ENCODE data around the gene FAIM2. TPM values are rescaled to one million over a fixed set of nuclear protein-coding genes. Genes with fewer than 3 reads are reported as not detected.

FAIM2 gene
- total and polyA plus RNA-seq, 2 experiments from 2014 or later = 5.0 to 14.0 TPM

- no peaks in the 10 kb centered on the region for H3K27me3 ChIP-seq
- H3K4me2 ChIP-seq = peak overlapping the region; percentile 56
- H3K4me1 ChIP-seq (ENCODE audit: insufficient read depth) = peaks cover 29% of the 10 kb centered on the region
- no peak for TF ChIP-seq EZH2 (IDR thresholded peaks at IDR 0.05; ENCODE audit: borderline replicate concordance)
- H2AFZ ChIP-seq = no peak overlapping the region
- no peaks in the 10 kb centered on the region for H3K36me3 ChIP-seq (replicated peaks; ENCODE audit: insufficient read depth, low read depth)
- WGBS (ENCODE audit: low lambda C conversion rate, missing lambda C conversion rate) = 95% methylated on average over 14 of the region's 14 CpGs
- peak overlapping the region; percentile 89 for H3K27ac ChIP-seq
- H3K79me2 ChIP-seq = no peaks in the 10 kb centered on the region
- no peaks in the 10 kb centered on the region for H3K9me2 ChIP-seq (replicated peaks; ENCODE audit: insufficient read depth)
- no peaks in the 10 kb centered on the region for H4K20me1 ChIP-seq (ENCODE audit: insufficient read depth, poor library complexity, severe bottlenecking)
- no peaks in the 10 kb centered on the region for H3K9me3 ChIP-seq (ENCODE audit: low read depth)
- no peak overlapping the region for H3K4me3 ChIP-seq
- DNase-seq (ENCODE audit: low spot score) = no peak
These were observed 33.7 kb downstream of the FAIM2 start for GRCh38 chr12:49869816-49870500.

GRCh38 chr12:49868952-49869815, 34.5 kb downstream of the FAIM2 start:
- Histone ChIP-seq H3K4me3 (no peak overlapping the region), H3K9me3 (ENCODE audit: low read depth) (no peaks in the 10 kb centered on the region), H3K27me3 (no peaks in the 10 kb centered on the region), H3K4me2 (peak overlapping the region; percentile 56), H3K27ac (peak overlapping the region; percentile 89), H3K9me2 (replicated peaks; ENCODE audit: insufficient read depth) (no peaks in the 10 kb centered on the region), H2AFZ (no peak overlapping the region), H3K36me3 (replicated peaks; ENCODE audit: insufficient read depth, low read depth) (no peaks in the 10 kb centered on the region), H4K20me1 (ENCODE audit: insufficient read depth, poor library complexity, severe bottlenecking) (no peaks in the 10 kb centered on the region), H3K79me2 (no peaks in the 10 kb centered on the region), H3K4me1 (ENCODE audit: insufficient read depth) (peaks cover 29% of the 10 kb centered on the region)
- WGBS (ENCODE audit: low lambda C conversion rate, missing lambda C conversion rate) = 40% methylated on average over 15 of the region's 16 CpGs
- TF ChIP-seq EZH2 (IDR thresholded peaks at IDR 0.05; ENCODE audit: borderline replicate concordance) (no peak), EZH2phosphoT487 (IDR thresholded peaks at IDR 0.05; ENCODE audit: low read depth, severe bottlenecking, unreplicated experiment) (no peak)
- TF ChIP-seq, protein P1, sequence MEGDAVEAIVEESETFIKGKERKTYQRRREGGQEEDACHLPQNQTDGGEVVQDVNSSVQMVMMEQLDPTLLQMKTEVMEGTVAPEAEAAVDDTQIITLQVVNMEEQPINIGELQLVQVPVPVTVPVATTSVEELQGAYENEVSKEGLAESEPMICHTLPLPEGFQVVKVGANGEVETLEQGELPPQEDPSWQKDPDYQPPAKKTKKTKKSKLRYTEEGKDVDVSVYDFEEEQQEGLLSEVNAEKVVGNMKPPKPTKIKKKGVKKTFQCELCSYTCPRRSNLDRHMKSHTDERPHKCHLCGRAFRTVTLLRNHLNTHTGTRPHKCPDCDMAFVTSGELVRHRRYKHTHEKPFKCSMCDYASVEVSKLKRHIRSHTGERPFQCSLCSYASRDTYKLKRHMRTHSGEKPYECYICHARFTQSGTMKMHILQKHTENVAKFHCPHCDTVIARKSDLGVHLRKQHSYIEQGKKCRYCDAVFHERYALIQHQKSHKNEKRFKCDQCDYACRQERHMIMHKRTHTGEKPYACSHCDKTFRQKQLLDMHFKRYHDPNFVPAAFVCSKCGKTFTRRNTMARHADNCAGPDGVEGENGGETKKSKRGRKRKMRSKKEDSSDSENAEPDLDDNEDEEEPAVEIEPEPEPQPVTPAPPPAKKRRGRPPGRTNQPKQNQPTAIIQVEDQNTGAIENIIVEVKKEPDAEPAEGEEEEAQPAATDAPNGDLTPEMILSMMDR (IDR thresholded peaks at IDR 0.05; ENCODE audit: poor library complexity) = no peak
- peak; percentile 93 for DNase-seq (ENCODE audit: low spot score)

- H3K27ac ChIP-seq = peak overlapping the region; percentile 89
- no peaks in the 10 kb centered on the region for H3K9me2 ChIP-seq (replicated peaks; ENCODE audit: insufficient read depth)
- peak overlapping the region; percentile 56 for H3K4me2 ChIP-seq
- WGBS (ENCODE audit: low lambda C conversion rate, missing lambda C conversion rate) = 83% methylated on average over 16 of the region's 16 CpGs
- H3K4me1 ChIP-seq (ENCODE audit: insufficient read depth) = peaks cover 29% of the 10 kb centered on the region
- H3K36me3 ChIP-seq (replicated peaks; ENCODE audit: insufficient read depth, low read depth) = no peaks in the 10 kb centered on the region
- no peak for DNase-seq (ENCODE audit: low spot score)
- H4K20me1 ChIP-seq (ENCODE audit: insufficient read depth, poor library complexity, severe bottlenecking) = no peaks in the 10 kb centered on the region
- H3K27me3 ChIP-seq = no peaks in the 10 kb centered on the region
- no peak for TF ChIP-seq EZH2phosphoT487 (IDR thresholded peaks at IDR 0.05; ENCODE audit: low read depth, severe bottlenecking, unreplicated experiment)
- H2AFZ ChIP-seq = no peak overlapping the region
- no peaks in the 10 kb centered on the region for H3K79me2 ChIP-seq
- no peaks in the 10 kb centered on the region for H3K9me3 ChIP-seq (ENCODE audit: low read depth)
- H3K4me3 ChIP-seq = no peak overlapping the region
These were observed 35.3 kb downstream of the FAIM2 start for GRCh38 chr12:49868449-49868848.

GRCh38 chr12:49867570-49868341, 35.9 kb downstream of the FAIM2 start:
- no peak overlapping the region for H3K4me3 ChIP-seq
- TF ChIP-seq, protein P1 (IDR thresholded peaks at IDR 0.05; ENCODE audit: poor library complexity) = no peak
- TF ChIP-seq EZH2phosphoT487 (IDR thresholded peaks at IDR 0.05; ENCODE audit: low read depth, severe bottlenecking, unreplicated experiment) (no peak), EZH2 (IDR thresholded peaks at IDR 0.05; ENCODE audit: borderline replicate concordance) (no peak)
- H3K4me2 ChIP-seq = peak overlapping the region; percentile 56
- no peaks in the 10 kb centered on the region for H3K9me2 ChIP-seq (replicated peaks; ENCODE audit: insufficient read depth)
- H3K27ac ChIP-seq = peak overlapping the region; percentile 89
- no peaks in the 10 kb centered on the region for H3K79me2 ChIP-seq
- DNase-seq (ENCODE audit: low spot score) = peak; percentile 35
- H3K27me3 ChIP-seq = no peaks in the 10 kb centered on the region
- H3K36me3 ChIP-seq (replicated peaks; ENCODE audit: insufficient read depth, low read depth) = no peaks in the 10 kb centered on the region
- no peaks in the 10 kb centered on the region for H3K9me3 ChIP-seq (ENCODE audit: low read depth)
- H2AFZ ChIP-seq = no peak overlapping the region
- H4K20me1 ChIP-seq (ENCODE audit: insufficient read depth, poor library complexity, severe bottlenecking) = no peaks in the 10 kb centered on the region
- peaks cover 29% of the 10 kb centered on the region for H3K4me1 ChIP-seq (ENCODE audit: insufficient read depth)
- WGBS (ENCODE audit: low lambda C conversion rate, missing lambda C conversion rate) = 63% methylated on average over 10 of the region's 11 CpGs

Measured in hepatocyte (in vitro differentiated cells).